ENCODE data around the gene OPTC. TPM values are rescaled to one million over a fixed set of nuclear protein-coding genes. Genes with fewer than 3 reads are reported as not detected.

Gene OPTC
- total and polyA plus RNA-seq, 2 of the 13 experiments (the other 11 are each of a cell fraction or from before 2014, with no cell fraction given) = not detected

DNA sequence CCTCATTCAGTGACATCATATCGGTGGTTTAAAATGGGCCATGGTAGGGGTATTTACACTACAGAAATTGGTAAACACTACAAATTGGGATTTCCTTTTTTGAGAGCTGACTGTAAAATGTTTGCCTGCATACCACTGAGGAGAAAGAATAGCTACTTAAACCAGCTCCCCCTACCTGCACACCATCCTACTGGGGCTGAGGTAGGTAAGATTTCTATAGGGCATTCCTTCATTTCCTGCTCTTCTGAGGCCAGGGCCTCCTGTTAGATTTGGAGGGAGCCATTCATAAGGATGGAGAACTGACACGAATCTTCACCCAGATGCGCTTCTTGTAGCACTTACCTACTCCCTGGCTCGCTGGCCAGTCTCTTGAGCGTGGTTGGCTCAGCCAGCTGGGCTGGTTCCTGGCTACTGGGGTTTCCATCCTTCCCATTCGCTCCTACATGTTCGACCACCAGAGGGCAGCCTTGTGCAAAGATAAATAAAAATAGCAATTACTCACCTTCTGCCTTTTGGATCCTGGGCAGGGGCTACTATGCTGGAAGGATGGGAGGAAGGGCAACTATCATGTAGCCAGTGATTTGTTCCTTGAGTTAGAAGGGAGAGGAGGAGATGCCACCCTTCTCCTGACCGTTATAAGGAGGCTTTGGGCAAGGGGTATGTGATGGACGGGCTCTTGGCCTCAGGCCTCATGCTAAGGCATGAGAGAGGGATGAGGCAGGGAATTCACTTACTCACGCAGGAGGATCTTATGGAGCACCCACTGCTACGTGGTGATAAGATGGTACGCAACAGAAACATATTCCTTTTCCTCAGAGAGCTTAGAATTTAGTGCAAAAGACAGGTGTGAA lies 10.7 kb downstream of the OPTC start:
- H2AFZ ChIP-seq (ENCODE audit: low read length) = no peak overlapping the region
- TF ChIP-seq SMC3 (IDR thresholded peaks at IDR 0.05; ENCODE audit: low read length) = peak; percentile 79
- TF ChIP-seq RAD21 (CRISPR knock-in tag; IDR thresholded peaks at IDR 0.05) = peak; percentile 58
- TF ChIP-seq, protein P1, sequence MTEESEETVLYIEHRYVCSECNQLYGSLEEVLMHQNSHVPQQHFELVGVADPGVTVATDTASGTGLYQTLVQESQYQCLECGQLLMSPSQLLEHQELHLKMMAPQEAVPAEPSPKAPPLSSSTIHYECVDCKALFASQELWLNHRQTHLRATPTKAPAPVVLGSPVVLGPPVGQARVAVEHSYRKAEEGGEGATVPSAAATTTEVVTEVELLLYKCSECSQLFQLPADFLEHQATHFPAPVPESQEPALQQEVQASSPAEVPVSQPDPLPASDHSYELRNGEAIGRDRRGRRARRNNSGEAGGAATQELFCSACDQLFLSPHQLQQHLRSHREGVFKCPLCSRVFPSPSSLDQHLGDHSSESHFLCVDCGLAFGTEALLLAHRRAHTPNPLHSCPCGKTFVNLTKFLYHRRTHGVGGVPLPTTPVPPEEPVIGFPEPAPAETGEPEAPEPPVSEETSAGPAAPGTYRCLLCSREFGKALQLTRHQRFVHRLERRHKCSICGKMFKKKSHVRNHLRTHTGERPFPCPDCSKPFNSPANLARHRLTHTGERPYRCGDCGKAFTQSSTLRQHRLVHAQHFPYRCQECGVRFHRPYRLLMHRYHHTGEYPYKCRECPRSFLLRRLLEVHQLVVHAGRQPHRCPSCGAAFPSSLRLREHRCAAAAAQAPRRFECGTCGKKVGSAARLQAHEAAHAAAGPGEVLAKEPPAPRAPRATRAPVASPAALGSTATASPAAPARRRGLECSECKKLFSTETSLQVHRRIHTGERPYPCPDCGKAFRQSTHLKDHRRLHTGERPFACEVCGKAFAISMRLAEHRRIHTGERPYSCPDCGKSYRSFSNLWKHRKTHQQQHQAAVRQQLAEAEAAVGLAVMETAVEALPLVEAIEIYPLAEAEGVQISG (CRISPR knock-in tag; IDR thresholded peaks at IDR 0.05) = no peak
- no peak for TF ChIP-seq MED13 (CRISPR knock-in tag; IDR thresholded peaks at IDR 0.05)
- peak; percentile 74 for TF ChIP-seq STAG1 (CRISPR knock-in tag; IDR thresholded peaks at IDR 0.05)
- no peak for TF ChIP-seq NRL (CRISPR knock-in tag; IDR thresholded peaks at IDR 0.05; ENCODE audit: borderline replicate concordance)
- peak; percentile 55 for TF ChIP-seq XRCC5 (optimal IDR thresholded peaks at IDR 0.05; ENCODE audit: low read length)
- no peak for TF ChIP-seq ZNF17 (CRISPR knock-in tag; IDR thresholded peaks at IDR 0.05)
- TF ChIP-seq, protein P2, sequence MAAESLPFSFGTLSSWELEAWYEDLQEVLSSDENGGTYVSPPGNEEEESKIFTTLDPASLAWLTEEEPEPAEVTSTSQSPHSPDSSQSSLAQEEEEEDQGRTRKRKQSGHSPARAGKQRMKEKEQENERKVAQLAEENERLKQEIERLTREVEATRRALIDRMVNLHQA (CRISPR knock-in tag; IDR thresholded peaks at IDR 0.05) = no peak
- TF ChIP-seq JUN (CRISPR knock-in tag; IDR thresholded peaks at IDR 0.05) = no peak
- TF ChIP-seq ZNF598 (CRISPR knock-in tag; IDR thresholded peaks at IDR 0.05; ENCODE audit: borderline replicate concordance) = no peak
- TF ChIP-seq SIX1 (CRISPR knock-in tag; IDR thresholded peaks at IDR 0.05; ENCODE audit: borderline replicate concordance) = no peak
- TF ChIP-seq, protein P3, sequence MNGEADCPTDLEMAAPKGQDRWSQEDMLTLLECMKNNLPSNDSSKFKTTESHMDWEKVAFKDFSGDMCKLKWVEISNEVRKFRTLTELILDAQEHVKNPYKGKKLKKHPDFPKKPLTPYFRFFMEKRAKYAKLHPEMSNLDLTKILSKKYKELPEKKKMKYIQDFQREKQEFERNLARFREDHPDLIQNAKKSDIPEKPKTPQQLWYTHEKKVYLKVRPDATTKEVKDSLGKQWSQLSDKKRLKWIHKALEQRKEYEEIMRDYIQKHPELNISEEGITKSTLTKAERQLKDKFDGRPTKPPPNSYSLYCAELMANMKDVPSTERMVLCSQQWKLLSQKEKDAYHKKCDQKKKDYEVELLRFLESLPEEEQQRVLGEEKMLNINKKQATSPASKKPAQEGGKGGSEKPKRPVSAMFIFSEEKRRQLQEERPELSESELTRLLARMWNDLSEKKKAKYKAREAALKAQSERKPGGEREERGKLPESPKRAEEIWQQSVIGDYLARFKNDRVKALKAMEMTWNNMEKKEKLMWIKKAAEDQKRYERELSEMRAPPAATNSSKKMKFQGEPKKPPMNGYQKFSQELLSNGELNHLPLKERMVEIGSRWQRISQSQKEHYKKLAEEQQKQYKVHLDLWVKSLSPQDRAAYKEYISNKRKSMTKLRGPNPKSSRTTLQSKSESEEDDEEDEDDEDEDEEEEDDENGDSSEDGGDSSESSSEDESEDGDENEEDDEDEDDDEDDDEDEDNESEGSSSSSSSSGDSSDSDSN (CRISPR knock-in tag; IDR thresholded peaks at IDR 0.05) = no peak
- no peak for TF ChIP-seq ZFP82 (CRISPR knock-in tag; IDR thresholded peaks at IDR 0.05; ENCODE audit: borderline replicate concordance)
- TF ChIP-seq, protein P4, sequence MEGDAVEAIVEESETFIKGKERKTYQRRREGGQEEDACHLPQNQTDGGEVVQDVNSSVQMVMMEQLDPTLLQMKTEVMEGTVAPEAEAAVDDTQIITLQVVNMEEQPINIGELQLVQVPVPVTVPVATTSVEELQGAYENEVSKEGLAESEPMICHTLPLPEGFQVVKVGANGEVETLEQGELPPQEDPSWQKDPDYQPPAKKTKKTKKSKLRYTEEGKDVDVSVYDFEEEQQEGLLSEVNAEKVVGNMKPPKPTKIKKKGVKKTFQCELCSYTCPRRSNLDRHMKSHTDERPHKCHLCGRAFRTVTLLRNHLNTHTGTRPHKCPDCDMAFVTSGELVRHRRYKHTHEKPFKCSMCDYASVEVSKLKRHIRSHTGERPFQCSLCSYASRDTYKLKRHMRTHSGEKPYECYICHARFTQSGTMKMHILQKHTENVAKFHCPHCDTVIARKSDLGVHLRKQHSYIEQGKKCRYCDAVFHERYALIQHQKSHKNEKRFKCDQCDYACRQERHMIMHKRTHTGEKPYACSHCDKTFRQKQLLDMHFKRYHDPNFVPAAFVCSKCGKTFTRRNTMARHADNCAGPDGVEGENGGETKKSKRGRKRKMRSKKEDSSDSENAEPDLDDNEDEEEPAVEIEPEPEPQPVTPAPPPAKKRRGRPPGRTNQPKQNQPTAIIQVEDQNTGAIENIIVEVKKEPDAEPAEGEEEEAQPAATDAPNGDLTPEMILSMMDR (CRISPR knock-in tag; IDR thresholded peaks at IDR 0.05) = peak; percentile 83

More for the DNA sequence above, 10.7 kb downstream of the OPTC start:
- ATAC-seq (peak; percentile 83), DNase-seq (ENCODE audit: low spot score) (peak; percentile 61), FAIRE-seq (peak; percentile 63)
- Histone ChIP-seq H4K20me1 (ENCODE audit: insufficient read depth, low read length) (no peaks in the 10 kb centered on the region; the same call in 1 of the 2 replicates), H3K27ac (ENCODE audit: extremely low read length, insufficient read depth, low read length) (no peak overlapping the region), H3K79me2 (ENCODE audit: insufficient read depth, low read length) (no peaks in the 10 kb centered on the region), H3K36me3 (replicated peaks in 1 of 2; ENCODE audit: control insufficient read depth in 1 of 2, insufficient read depth in 2 of 2, low read length in 2 of 2) (no peaks in the 10 kb centered on the region), H3K27me3 (ENCODE audit: control insufficient read depth in 1 of 2, insufficient read depth in 2 of 2, low read length in 2 of 2) (0 out of 5 replicates have a peak, but pooled peaks cover 0 to 2% of the 10 kb centered on the region in 2 experiments), H3K9ac (ENCODE audit: insufficient read depth, low read depth, low read length) (no peak overlapping the region), H3K4me2 (ENCODE audit: low read depth, low read length) (no peak overlapping the region), H3K4me1 (ENCODE audit: insufficient read depth, low read length) (peaks cover 13% of the 10 kb centered on the region), H3K9me3 (ENCODE audit: low read length) (no peaks in the 10 kb centered on the region), H3K4me3 (replicated peaks in 1 of 3; ENCODE audit: insufficient read depth in 1 of 3, low read depth in 2 of 3, low read length in 3 of 3) (no peak overlapping the region)
- CTCF ChIA-PET (ENCODE audit: low intra/inter-chr PET ratio, low total read pairs) = interaction anchor here (0.9 to 2.4 kb wide), 3 partner anchors 194 to 197 kb away, joined by 3 to 42 read pairs (median 4); no protein-coding TSS in a partner anchor
- in situ Hi-C loops (cut with HindIII; ENCODE audit: extremely low pct_ligation_motif_present, low pct_unique_long_range_greater_than_20kb) (loop anchor here (5.0 kb wide), 1 partner anchor 198 kb away; no protein-coding TSS in a partner anchor), intact Hi-C loops (cut with micrococcal nuclease; ENCODE audit: unreplicated experiment) (no loop called here)
- 14% methylated on average over 12 of the region's 12 CpGs for WGBS (ENCODE audit: low lambda C conversion rate)
- BruUV-seq (replicated peaks) = no TSS peak
- POLR2A ChIA-PET = no interaction called here

All from HepG2 (cell line).